CD1c-positive myeloid dendritic cell (primary cell): ENCODE results near the gene ZNF366.

Experiments used
- DNase-seq: peaks from one replicate; pipeline ENCODE4 v3.0.0-alpha.2; 2016; ENCODE audit errors: extremely low spot score

The ZNF366 gene, protein sequence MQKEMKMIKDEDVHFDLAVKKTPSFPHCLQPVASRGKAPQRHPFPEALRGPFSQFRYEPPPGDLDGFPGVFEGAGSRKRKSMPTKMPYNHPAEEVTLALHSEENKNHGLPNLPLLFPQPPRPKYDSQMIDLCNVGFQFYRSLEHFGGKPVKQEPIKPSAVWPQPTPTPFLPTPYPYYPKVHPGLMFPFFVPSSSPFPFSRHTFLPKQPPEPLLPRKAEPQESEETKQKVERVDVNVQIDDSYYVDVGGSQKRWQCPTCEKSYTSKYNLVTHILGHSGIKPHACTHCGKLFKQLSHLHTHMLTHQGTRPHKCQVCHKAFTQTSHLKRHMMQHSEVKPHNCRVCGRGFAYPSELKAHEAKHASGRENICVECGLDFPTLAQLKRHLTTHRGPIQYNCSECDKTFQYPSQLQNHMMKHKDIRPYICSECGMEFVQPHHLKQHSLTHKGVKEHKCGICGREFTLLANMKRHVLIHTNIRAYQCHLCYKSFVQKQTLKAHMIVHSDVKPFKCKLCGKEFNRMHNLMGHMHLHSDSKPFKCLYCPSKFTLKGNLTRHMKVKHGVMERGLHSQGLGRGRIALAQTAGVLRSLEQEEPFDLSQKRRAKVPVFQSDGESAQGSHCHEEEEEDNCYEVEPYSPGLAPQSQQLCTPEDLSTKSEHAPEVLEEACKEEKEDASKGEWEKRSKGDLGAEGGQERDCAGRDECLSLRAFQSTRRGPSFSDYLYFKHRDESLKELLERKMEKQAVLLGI

DNA sequence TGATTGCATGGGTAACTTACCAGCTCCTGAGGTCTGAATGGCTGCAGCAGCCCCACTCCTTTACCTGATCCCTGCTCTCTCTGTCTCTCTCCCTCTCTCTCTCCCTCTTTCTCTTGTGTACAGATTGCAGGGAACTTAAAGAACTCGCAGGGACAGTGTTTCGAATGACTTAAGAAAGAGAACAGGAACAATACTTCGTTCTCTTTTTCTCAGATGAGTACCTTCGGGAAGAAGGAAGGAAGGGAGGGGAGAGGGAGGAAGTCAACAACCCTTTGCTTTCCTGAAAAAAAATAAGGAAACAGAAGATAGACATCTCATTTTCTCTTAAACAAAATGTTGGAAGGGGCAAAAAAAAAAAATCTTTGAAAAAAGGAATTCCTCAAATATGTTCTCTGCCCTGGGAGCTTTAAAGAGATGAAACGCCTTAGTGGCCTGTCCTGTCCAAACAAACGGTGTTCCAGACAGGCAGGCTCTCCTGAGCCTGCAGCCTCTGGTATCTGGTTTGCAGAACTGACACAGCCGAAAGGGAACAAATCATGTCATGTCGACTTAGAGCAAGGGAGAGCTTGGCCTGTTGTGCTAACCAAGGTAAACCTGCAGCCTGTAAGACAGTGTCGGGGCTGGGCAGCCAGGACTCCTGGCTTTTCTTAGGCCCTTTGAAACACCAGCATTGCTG is at the start of gene ZNF366:
ZNF366 (minus strand) TSS at position 180 of the 676 bp plus-strand sequence. CDS start 45,914 bp downstream, outside the sequence.
- DNase-seq = peak; percentile 64

DNA sequence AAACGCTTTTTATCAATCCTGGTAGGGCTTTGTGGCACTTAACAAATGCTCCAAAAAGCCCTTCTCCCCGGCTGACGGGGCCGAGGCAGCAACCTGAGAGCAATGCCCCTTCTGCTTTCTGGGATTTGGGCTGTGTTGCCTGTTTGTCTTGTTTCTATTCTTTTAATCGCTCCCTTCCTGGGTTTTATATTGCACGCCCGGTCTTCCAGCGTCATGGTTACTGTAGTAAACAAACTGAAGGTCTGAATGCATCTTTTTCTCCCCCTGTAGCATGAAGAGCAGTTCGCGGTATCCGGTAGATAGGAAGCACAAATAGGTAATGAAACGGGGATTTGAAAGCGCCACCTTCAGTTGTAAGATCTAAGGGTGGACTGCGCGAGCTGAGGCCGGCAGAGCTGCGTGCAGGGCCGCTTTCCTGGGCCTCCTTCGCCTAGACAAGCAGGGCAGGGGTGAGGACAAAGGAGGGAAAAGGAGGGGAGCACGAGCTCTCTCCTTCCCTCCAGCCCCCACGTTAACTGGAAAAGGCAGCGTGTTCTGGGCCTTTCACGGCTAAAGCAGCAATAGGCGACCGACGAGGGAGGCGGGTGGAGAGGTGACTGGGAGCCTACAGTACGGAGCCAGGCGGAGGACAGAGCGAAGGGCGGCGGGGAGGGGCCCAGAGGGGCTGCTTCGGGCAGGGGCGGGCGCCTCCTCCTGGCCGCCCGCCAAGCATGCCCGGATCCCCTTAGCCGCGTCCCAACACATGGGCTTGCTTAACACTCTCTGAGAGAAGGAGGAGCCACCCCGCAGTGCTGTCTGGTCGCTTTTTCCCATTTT is 49.3 kb upstream of the ZNF366 start:
- DNase-seq = peak; percentile 47

DNA sequence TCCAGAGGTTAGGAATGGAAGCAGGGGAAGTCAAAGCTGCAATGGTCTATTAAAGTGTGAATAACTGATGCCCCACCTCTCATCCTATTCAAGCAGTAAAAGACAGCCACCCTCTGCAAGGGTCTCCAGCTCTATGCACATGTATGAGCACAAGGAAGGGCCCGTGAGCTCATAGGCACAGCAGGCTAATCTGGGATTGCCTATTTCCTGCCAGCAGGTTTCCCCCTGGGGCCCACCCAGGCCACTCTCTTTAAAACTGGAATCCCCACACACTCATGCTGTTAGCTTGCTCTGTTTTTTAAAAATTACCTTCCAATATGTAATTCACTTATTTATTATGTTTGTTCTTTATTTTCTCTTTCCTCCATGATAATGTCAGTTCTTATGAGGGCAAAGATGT is 48.7 kb upstream of the ZNF366 start:
- no peak for DNase-seq

DNA sequence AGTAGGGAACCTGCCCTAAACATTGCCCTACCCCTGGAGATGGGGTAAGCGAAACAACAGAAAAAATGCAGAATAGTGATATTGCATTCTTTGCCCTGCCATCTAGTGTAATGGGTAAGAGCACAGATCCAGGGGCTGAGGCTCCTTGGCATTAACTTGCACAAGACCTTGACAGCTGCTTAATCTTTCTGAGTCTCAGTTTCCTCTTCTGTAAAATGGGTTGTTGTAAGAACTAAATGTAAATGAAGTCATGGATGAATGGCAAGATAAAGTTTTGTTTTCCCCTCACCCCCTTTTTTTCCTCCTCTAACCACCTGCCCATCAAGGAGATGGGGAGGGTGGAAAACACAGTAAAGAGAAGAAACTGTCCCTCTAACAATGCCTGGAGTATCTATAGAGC is 47.7 kb upstream of the ZNF366 start:
- DNase-seq = no peak

DNA sequence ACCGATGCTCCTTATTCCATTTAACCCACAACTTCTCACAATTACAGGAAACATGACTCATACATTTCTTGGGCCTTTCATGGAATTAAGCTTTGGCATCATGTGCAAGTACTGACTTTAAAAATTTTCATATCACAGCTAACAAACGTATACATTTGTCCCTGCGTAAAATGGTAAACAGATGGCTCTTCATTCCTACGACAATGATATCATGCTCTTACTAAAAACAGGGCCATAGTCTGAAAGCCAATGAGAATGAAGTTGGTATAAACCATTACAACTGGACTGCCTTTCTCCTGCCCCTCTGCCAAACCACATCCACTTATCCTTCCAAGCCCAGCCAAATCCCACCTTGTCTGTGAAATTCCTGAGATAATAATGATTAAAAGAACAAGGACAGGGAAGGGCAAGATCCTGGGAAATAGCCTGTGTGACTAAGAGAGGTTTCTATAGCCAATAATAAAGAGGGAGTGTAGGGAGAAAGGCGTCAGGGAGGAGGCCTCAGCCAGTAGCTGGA is 44.9 kb upstream of the ZNF366 start:
- no peak for DNase-seq

DNA sequence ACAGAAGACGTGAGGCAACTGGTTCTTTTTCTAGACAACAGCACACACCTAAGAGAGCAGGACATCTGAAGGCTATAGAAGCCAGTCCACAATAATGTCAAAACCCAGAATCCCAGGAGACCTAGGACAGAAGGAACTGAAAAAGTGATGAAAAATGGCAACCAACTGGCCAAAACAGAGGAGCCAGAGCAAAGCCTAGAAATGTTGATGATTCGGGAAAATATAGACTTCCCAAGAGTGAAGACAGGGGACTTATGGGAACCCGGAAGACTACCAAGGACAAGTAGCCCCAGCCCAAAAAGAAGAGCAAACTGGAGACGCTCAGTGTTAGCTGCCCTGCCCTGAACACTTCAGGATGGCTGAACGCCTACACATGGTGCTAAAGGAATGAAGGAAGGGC is 43.4 kb upstream of the ZNF366 start:
- no peak for DNase-seq

DNA sequence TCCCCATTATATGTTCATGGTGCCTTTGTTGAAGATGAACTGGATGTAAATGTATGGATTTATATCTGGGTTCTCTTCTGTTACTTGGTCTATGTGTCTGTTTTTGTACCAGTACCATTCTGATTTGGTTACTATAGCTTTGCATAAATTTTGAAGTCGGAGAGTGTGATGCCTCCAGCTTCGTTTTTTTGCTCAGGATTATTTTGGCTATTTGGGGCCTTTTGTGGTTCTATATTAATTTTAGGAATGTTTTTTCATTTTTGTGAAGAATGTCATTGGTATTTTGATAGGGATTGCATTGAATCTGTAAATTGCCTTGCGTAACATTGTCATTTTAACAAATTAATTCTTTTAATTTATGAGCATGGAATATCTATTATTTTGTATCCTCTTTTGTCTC is 36.6 kb upstream of the ZNF366 start:
- no peak for DNase-seq

DNA sequence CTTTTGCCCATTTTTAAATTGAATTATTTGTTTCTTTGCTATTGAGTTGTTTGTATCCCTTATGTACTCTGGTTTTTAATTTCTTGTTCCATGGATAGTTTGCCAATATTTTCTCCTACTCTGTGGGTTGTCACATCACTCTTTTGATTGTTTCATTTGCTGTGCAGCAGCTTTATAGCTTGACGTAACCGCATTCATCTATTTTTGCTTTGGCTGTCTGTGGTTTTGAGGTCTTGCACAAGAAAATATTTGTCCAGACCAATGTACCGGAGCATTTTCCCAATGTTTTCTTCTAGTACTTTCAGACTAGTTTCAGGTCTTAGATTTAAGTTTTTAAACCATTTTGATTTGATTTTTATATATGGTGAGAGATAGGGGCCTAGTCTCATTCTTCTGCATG is 36.2 kb upstream of the ZNF366 start:
- no peak for DNase-seq

DNA sequence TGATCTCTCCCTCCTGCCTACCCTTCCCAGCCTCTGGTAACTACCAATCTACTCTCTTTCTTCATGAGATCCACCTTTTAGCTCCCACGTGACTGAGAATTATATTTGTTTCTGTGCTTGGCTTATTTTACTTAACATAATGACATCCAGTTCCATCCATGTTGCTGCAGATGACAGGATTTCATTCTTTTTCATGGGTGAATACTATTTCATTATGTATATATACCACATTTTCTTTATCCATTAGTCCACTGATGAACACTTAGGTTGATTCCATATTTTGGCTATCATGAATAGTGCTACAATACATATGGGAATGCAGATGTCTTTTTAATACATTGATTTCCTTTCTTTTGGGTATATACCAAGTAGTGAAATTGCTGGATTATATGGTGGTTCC is 35.5 kb upstream of the ZNF366 start:
- no peak for DNase-seq

DNA sequence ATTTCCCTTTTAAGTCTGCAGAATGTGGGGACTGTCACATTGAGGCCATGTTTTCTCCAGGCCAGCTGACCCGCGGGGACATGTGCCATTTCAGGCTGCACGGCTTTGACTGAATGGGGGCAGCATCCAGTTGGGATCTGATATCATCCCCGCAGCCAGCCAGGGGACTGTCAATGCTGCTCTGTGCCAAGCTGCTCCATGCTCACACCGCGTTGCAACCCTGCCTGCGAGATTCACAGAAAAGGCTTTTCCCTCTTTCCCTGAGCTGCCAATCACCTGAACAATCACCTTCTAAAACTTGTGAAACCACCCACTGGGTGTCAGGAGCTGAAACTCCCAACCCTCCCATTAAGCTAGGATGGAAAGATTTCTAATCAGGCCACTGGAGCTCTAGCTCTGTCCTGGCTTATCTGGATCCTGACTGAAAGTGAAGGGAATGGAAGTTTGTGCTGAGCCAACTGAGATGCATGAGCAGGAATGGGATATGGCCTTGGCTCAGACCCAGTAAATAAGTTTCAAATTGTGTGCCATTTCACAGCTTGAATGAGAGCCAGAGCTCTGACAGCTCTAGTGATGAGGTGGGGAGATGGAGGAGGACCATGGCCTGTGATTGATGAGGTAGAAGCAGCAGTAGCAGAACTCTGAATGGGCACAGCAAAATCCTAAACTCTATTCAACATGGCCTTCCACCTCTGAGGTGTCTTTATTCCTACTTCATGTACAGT is 34.5 kb upstream of the ZNF366 start:
- no peak for DNase-seq

DNA sequence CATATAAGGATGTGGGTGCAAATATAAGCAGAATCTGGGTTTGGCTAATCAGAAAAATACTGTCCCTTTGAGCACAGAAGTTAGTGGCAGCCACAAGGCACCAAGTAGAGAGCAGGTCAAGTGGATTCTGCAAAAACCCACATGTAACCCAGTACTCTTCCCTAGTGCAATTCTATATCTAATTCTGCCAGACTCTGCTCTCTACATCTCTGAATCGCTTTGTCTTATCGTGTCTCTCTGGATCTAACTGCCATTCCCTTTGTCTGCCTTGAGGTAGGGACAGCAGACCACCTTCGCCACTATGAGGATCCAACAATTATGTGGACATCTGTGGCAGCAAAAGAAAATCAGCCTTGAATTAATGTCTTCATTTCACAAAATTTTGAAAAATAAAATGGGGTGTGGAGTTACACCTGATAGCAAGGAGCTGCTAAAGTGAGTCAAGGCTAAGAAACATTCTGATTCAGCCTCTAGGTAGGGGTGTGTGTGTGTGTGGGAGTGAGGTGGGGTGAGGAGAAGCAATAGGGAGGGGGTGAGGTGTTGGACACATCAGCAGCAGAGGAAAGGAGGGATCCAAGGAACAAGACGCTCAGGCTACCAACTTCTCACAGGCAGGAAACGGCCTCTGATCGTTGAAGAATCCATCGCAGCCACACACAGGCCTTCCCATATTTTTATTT is 33.7 kb upstream of the ZNF366 start:
- no peak for DNase-seq

DNA sequence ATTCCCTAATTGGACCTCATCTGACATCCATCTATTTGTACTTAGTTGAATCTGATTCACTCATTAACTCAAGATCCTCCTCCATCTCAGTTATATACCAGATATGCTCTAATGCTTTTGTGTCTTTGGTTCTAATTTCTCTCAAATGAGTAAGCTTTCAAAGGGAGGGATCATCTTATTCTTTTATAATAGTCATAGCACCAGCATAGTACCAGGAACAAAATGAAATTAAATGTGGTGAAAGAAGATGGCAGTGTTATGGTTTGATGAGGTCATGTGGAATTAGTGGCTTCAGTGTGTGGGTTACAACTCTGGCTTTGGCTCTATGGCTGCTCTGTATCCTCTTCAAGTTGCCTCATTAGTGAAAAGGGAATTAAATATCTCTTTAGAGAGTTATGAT is 32.5 kb upstream of the ZNF366 start:
- no peak for DNase-seq

DNA sequence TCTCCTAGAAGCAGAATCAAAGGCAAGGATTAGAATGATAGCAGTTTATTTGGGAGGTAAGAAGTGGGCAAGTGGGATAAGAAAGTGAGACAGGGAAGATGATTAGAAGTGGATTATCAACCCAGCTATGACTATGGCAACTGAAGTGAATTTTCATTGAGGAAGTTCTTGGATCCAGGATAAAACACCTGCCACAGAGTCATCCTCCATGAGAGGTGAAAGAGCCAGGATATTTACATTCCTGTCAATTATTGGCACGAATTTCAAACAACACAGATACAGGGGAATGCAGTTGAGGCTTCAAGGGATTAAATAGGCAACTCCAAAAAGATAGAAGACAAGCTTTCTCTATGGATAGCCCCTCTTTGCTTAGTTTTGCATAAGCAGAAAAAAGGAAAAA is 31.8 kb upstream of the ZNF366 start:
- DNase-seq = no peak

DNA sequence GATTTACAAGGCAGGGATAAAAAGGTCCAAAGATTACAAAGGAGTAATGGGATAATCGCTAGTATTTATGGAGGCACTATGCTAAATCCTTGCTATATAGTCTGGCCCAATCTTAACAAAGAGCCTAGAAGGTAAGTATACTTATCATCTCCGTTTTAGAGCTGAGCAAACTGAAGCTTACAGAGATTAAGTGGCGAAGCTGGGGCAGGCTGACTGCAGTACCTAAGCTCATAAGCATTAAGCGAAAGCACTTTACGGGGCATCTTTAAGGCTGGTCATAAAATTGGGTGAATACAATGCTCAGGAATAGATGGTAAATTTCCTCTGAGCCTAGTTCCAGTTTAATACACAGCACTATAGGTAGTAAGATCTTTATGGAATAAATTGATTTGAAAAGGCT is 30.0 kb upstream of the ZNF366 start:
- no peak for DNase-seq

DNA sequence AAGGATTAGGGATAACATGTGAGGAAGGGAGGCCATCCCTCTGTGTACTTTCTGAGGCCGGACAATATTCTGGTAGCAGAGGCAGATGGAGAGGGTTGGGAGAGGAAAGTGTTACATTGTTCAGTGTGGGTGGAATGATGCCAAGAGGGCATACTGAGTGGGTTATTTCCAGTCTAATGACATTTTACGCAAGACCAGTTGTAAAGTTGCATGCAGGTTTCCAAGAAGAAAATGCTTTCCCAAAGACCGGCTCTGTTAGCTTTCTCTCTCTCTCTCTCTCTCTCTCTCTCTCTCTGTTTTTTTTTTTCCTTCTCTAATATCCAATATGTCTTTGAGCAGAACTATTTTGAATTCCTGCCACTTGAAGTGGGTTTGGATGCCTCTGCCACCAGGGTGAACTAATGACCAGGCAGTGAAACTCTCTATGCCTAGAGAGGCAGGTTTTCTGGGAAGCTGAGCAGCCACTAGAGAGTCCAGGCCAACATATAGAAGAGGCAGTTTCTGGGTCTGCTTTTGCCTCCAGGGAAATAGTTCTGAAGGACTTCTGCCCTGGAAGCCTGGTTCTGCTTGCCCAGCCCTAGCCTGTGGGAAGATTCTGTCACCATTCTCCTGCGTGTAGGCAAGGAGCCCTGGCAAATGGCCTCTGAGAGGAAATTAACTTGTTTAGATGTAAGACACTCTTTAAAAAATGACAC is 24.4 kb upstream of the ZNF366 start:
- no peak for DNase-seq

DNA sequence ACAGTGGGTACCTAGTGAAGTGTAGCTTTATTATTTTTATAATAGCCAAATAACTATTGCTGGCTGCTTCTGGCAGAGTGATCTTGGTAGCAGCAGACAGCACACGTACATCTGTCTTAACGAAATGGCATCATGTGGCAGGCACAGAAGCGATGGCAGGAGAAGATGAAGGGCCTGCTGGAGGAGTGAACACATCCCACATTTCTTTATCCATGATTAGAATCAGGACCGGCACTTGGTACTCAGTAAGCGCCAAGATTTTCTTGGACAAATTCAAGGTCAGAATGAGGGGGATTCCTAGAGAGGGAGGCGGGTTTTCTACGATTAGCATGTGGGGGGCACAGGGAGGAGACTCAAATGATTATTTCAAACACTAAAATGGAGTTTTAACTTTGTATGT is 23.0 kb upstream of the ZNF366 start:
- DNase-seq = no peak

DNA sequence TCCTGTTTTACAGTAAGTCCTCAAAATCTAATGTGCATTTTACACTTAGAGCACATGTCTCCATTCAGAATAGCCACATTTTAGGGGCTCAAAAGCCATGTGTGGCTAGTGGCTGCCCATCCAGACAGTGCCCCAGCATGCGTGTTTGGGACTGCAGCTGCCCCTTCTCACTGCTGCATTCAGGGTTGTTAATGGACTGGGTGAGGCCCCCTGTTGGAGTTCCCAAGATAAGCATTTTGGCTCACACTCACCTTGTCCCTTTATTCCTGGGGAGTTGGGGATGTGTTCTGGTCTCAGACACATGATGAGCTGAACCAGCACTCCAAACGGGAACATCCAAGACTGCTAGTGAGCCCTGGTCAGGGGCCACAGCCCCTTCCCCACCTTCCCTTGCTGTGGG is 22.2 kb upstream of the ZNF366 start:
- DNase-seq = no peak

DNA sequence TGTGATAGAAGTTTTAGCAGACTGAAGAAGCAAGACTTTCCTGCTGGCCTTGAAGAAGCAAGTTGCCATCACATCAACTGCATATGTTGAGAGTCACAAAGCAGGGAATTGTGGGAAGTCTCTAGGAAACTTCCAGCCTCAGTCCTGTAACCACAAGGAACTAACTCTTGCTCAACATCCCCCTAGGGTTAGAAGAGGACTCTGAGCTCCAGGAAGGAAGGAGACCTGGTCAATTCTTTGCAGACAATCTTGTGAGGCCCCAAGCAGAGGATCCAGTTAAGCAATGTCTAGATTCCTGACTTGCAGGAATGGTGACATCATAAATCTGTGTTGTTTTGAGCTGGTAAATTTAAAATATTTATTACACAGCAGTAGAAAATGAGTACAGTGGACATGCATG is 18.6 kb upstream of the ZNF366 start:
- peak; percentile 44 for DNase-seq

DNA sequence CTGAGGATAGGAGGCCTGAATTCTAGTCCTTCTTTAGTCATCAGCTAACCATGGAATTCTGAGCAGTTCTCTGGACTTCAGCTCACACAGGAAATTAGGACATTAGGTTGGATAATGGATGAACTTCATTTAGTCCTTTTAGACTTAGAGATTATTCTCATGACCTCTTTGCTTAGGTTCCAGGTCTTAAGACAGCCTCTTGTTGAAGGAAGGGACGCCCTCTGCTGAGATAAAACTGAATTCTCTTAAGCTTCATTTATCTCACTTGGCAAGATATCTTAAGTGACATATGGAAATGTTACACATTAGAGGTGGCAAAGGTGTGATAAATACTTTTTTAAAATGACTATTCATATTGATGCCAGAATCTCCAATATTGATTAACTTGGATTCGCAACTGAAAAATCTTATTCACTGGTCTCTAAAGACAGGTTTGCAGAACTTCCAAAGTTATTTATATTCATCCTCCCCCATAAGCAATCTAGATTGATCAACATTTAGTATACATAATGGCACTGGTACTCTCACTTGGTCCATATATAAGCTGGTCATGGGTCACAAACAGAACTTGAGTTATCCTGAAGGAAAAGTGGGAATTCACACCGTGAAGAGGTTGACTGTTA is 16.9 kb upstream of the ZNF366 start:
- DNase-seq = peak; percentile 68
